ENCODE measurements around the gene TNNI3.

TNNI3 gene

GRCh38 chr19:55116859-55117662 lies 40.5 kb downstream of the TNNI3 start, which contains the start of gene PPP1R12C:
Gene PPP1R12C (minus strand): TSS chr19:55117637. CDS start chr19:55117543, 94 bp downstream.
- Histone ChIP-seq H3K27me3 (ENCODE audit: insufficient read depth, low read depth, severe bottlenecking) (no peaks in the 10 kb centered on the region), H3K36me3 (peaks cover 6% of the 10 kb centered on the region), H3K4me3 (ENCODE audit: low read depth, low read length) (peak within 1 kb of the TSS; percentile 94), H3K27ac (peak within 1 kb of the TSS; percentile 79), H3K9me3 (ENCODE audit: severe bottlenecking) (no peaks in the 10 kb centered on the region)
- TF ChIP-seq, protein P1, sequence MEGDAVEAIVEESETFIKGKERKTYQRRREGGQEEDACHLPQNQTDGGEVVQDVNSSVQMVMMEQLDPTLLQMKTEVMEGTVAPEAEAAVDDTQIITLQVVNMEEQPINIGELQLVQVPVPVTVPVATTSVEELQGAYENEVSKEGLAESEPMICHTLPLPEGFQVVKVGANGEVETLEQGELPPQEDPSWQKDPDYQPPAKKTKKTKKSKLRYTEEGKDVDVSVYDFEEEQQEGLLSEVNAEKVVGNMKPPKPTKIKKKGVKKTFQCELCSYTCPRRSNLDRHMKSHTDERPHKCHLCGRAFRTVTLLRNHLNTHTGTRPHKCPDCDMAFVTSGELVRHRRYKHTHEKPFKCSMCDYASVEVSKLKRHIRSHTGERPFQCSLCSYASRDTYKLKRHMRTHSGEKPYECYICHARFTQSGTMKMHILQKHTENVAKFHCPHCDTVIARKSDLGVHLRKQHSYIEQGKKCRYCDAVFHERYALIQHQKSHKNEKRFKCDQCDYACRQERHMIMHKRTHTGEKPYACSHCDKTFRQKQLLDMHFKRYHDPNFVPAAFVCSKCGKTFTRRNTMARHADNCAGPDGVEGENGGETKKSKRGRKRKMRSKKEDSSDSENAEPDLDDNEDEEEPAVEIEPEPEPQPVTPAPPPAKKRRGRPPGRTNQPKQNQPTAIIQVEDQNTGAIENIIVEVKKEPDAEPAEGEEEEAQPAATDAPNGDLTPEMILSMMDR (IDR thresholded peaks at IDR 0.05; ENCODE audit: low read depth, low read length), result no peak
- DNase-seq, result no peak

DNA sequence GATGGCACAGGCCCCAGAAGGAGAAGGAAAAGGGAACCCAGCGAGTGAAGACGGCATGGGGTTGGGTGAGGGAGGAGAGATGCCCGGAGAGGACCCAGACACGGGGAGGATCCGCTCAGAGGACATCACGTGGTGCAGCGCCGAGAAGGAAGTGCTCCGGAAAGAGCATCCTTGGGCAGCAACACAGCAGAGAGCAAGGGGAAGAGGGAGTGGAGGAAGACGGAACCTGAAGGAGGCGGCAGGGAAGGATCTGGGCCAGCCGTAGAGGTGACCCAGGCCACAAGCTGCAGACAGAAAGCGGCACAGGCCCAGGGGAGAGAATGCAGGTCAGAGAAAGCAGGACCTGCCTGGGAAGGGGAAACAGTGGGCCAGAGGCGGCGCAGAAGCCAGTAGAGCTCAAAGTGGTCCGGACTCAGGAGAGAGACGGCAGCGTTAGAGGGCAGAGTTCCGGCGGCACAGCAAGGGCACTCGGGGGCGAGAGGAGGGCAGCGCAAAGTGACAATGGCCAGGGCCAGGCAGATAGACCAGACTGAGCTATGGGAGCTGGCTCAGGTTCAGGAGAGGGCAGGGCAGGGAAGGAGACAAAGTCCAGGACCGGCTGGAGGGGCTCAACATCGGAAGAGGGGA lies 41.2 kb downstream of the TNNI3 start:
- DNase-seq, result no peak
- TF ChIP-seq, protein P1 (IDR thresholded peaks at IDR 0.05; ENCODE audit: low read depth, low read length), result no peak
- H3K27ac ChIP-seq, result no peak overlapping the region; the same call in 1 of the 2 replicates
- H3K9me3 ChIP-seq (ENCODE audit: severe bottlenecking), result no peaks in the 10 kb centered on the region
- peak overlapping the region; percentile 66 for H3K4me3 ChIP-seq (ENCODE audit: low read depth, low read length)
- H3K27me3 ChIP-seq (ENCODE audit: insufficient read depth, low read depth, severe bottlenecking), result no peaks in the 10 kb centered on the region
- H3K36me3 ChIP-seq, result peaks cover 6% of the 10 kb centered on the region

DNA sequence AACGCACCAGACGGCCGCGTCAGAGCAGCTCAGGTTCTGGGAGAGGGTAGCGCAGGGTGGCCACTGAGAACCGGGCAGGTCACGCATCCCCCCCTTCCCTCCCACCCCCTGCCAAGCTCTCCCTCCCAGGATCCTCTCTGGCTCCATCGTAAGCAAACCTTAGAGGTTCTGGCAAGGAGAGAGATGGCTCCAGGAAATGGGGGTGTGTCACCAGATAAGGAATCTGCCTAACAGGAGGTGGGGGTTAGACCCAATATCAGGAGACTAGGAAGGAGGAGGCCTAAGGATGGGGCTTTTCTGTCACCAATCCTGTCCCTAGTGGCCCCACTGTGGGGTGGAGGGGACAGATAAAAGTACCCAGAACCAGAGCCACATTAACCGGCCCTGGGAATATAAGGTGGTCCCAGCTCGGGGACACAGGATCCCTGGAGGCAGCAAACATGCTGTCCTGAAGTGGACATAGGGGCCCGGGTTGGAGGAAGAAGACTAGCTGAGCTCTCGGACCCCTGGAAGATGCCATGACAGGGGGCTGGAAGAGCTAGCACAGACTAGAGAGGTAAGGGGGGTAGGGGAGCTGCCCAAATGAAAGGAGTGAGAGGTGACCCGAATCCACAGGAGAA lies 42.0 kb downstream of the TNNI3 start:
- TF ChIP-seq, protein P1 (IDR thresholded peaks at IDR 0.05; ENCODE audit: low read depth, low read length), result no peak
- no peak overlapping the region for H3K4me3 ChIP-seq (ENCODE audit: low read depth, low read length)
- no peaks in the 10 kb centered on the region for H3K27me3 ChIP-seq (ENCODE audit: insufficient read depth, low read depth, severe bottlenecking)
- no peaks in the 10 kb centered on the region for H3K9me3 ChIP-seq (ENCODE audit: severe bottlenecking)
- DNase-seq, result no peak
- H3K27ac ChIP-seq, result no peak overlapping the region
- H3K36me3 ChIP-seq, result peaks cover 6% of the 10 kb centered on the region

- TF ChIP-seq, protein P1 (IDR thresholded peaks at IDR 0.05; ENCODE audit: low read depth, low read length), result no peak
- peaks cover 6% of the 10 kb centered on the region for H3K36me3 ChIP-seq
- no peak overlapping the region for H3K4me3 ChIP-seq (ENCODE audit: low read depth, low read length)
- H3K27me3 ChIP-seq (ENCODE audit: insufficient read depth, low read depth, severe bottlenecking), result no peaks in the 10 kb centered on the region
- DNase-seq, result no peak
- H3K27ac ChIP-seq, result no peak overlapping the region
- H3K9me3 ChIP-seq (ENCODE audit: severe bottlenecking), result no peaks in the 10 kb centered on the region
These were observed 42.9 kb downstream of the TNNI3 start for GRCh38 chr19:55114566-55115145.

- Histone ChIP-seq H3K27me3 (ENCODE audit: insufficient read depth, low read depth, severe bottlenecking) (no peaks in the 10 kb centered on the region), H3K9me3 (ENCODE audit: severe bottlenecking) (no peaks in the 10 kb centered on the region), H3K36me3 (peaks cover 6% of the 10 kb centered on the region), H3K4me3 (ENCODE audit: low read depth, low read length) (no peak overlapping the region), H3K27ac (peak overlapping the region; percentile 42)
- DNase-seq, result peak; percentile 72
- TF ChIP-seq, protein P1 (IDR thresholded peaks at IDR 0.05; ENCODE audit: low read depth, low read length), result no peak
These were observed 43.9 kb downstream of the TNNI3 start for GRCh38 chr19:55113570-55114039.

Data from WERI-Rb-1 (cell line).